DOHH2 (cell line): ENCODE measurements around the gene ZNF641.

Source experiments
- H3F3A ChIP-seq: fragments of 200-600 bp; sonication (generic), shearing (Covaris generic); 2 replicates; pipeline ENCODE4 v1.6.0; 2016; ENCODE audit warnings: antibody characterized with exemption, mild to moderate bottlenecking; ENCODE audit not compliant: control insufficient read depth, insufficient read depth
- H3K27ac ChIP-seq: fragments of 200-600 bp; sonication (generic); 2 replicates; pipeline ENCODE4 v1.5.1; 2014; ENCODE audit warnings: low read depth, mild to moderate bottlenecking, low read length, moderate library complexity
- H3K27me3 ChIP-seq: fragments of 200-600 bp; sonication (generic); 2 replicates; pipeline ENCODE4 v1.6.1; 2014; ENCODE audit warnings: mild to moderate bottlenecking, low read length, mixed read lengths; ENCODE audit not compliant: control insufficient read depth
- H3K36me3 ChIP-seq: fragments of 200-600 bp; sonication (generic); 2 replicates; pipeline ENCODE4 v1.6.1; 2014; ENCODE audit warnings: mild to moderate bottlenecking, low read length, moderate library complexity, mixed read lengths; ENCODE audit not compliant: control insufficient read depth
- H3K4me1 ChIP-seq: fragments of 200-600 bp; sonication (generic); 2 replicates; pipeline ENCODE4 v1.6.1; 2014; ENCODE audit warnings: mild to moderate bottlenecking, low read length, mixed read lengths; ENCODE audit not compliant: control insufficient read depth
- H3K4me2 ChIP-seq: fragments of 200-600 bp; sonication (generic); 2 replicates; pipeline ENCODE4 v1.6.0; 2014; ENCODE audit warnings: mild to moderate bottlenecking, low read length, moderate library complexity
- H3K4me3 ChIP-seq: fragments of 200-600 bp; sonication (generic); 2 replicates; pipeline ENCODE4 v1.5.1; 2014; ENCODE audit warnings: mild to moderate bottlenecking, low read length, mixed read lengths
- H3K79me2 ChIP-seq: fragments of 200-600 bp; sonication (generic); 2 replicates; pipeline ENCODE4 v1.6.1; 2014; ENCODE audit warnings: mild to moderate bottlenecking, low read length, mixed read lengths; ENCODE audit not compliant: control insufficient read depth
- H3K9me2 ChIP-seq: fragments of 200-600 bp; sonication (generic); replicated peaks from 2 replicates; pipeline ENCODE4 v1.6.1; 2014; ENCODE audit warnings: mild to moderate bottlenecking, low read length, mixed read lengths; ENCODE audit not compliant: control insufficient read depth
- H3K9me3 ChIP-seq: fragments of 200-600 bp; sonication (generic); 2 replicates; pipeline ENCODE4 v1.6.1; 2014; ENCODE audit warnings: antibody characterized with exemption, low read length, mixed read lengths; ENCODE audit not compliant: control insufficient read depth, insufficient read depth
- H4K20me1 ChIP-seq: fragments of 200-600 bp; sonication (generic); 2 replicates; pipeline ENCODE4 v1.6.0; 2014; ENCODE audit warnings: low read depth, mild to moderate bottlenecking, antibody characterized with exemption, low read length, moderate library complexity; ENCODE audit not compliant: control insufficient read depth, insufficient read depth
- CTCF ChIP-seq: fragments of 200-600 bp; sonication (generic); IDR thresholded peaks from one replicate; pipeline ENCODE4 v1.5.1; 2014; ENCODE audit warnings: antibody characterized with exemption, mild to moderate bottlenecking, low read depth, low read length; ENCODE audit not compliant: poor library complexity, severe bottlenecking
- EZH2phosphoT487 ChIP-seq: fragments of 200-600 bp; sonication (generic); IDR thresholded peaks from 2 replicates; pipeline ENCODE4 v1.6.1; 2017; ENCODE audit warnings: borderline replicate concordance, mild to moderate bottlenecking, antibody characterized with exemption, low read length, moderate library complexity, mixed read lengths

ZNF641 gene

GRCh38 chr12:48388460-48388859 lies 37.7 kb upstream of the ZNF641 start:
- Histone ChIP-seq H3K36me3 (no peaks in the 10 kb centered on the region), H3K4me1 (no peaks in the 10 kb centered on the region), H3K27ac (no peak overlapping the region), H3K9me2 (no peaks in the 10 kb centered on the region), H3K79me2 (no peaks in the 10 kb centered on the region), H3K4me3 (no peak overlapping the region), H3K27me3 (peaks cover 12% of the 10 kb centered on the region), H3K9me3 (no peaks in the 10 kb centered on the region), H4K20me1 (no peaks in the 10 kb centered on the region), H3K4me2 (no peak overlapping the region), H3F3A (no peaks in the 10 kb centered on the region)
- TF ChIP-seq CTCF: no peak
- no peak for TF ChIP-seq EZH2phosphoT487

GRCh38 chr12:48380596-48380995 lies 29.9 kb upstream of the ZNF641 start:
- Histone ChIP-seq H4K20me1 (no peaks in the 10 kb centered on the region), H3K4me3 (no peak overlapping the region), H3K4me1 (no peaks in the 10 kb centered on the region), H3K79me2 (no peaks in the 10 kb centered on the region), H3K4me2 (no peak overlapping the region), H3K27ac (no peak overlapping the region), H3F3A (no peaks in the 10 kb centered on the region), H3K9me2 (no peaks in the 10 kb centered on the region), H3K36me3 (no peaks in the 10 kb centered on the region), H3K9me3 (no peaks in the 10 kb centered on the region), H3K27me3 (no peaks in the 10 kb centered on the region)
- no peak for TF ChIP-seq CTCF
- no peak for TF ChIP-seq EZH2phosphoT487

GRCh38 chr12:48379794-48380193 lies 29.1 kb upstream of the ZNF641 start:
- no peaks in the 10 kb centered on the region for H3F3A ChIP-seq
- no peak overlapping the region for H3K4me2 ChIP-seq
- H4K20me1 ChIP-seq: no peaks in the 10 kb centered on the region
- no peak for TF ChIP-seq EZH2phosphoT487
- TF ChIP-seq CTCF: no peak
- H3K4me1 ChIP-seq: no peaks in the 10 kb centered on the region
- H3K9me3 ChIP-seq: no peaks in the 10 kb centered on the region
- no peak overlapping the region for H3K27ac ChIP-seq
- H3K9me2 ChIP-seq: no peaks in the 10 kb centered on the region
- H3K4me3 ChIP-seq: no peak overlapping the region
- H3K36me3 ChIP-seq: no peaks in the 10 kb centered on the region
- no peaks in the 10 kb centered on the region for H3K27me3 ChIP-seq
- H3K79me2 ChIP-seq: no peaks in the 10 kb centered on the region

- H3K9me2 ChIP-seq: no peaks in the 10 kb centered on the region
- no peaks in the 10 kb centered on the region for H3K79me2 ChIP-seq
- H3F3A ChIP-seq: no peaks in the 10 kb centered on the region
- H3K4me1 ChIP-seq: no peaks in the 10 kb centered on the region
- H3K9me3 ChIP-seq: no peaks in the 10 kb centered on the region
- H4K20me1 ChIP-seq: no peaks in the 10 kb centered on the region
- TF ChIP-seq EZH2phosphoT487 (no peak), CTCF (no peak)
- H3K4me3 ChIP-seq: no peak overlapping the region
- no peaks in the 10 kb centered on the region for H3K27me3 ChIP-seq
- no peak overlapping the region for H3K4me2 ChIP-seq
- H3K27ac ChIP-seq: no peak overlapping the region
- no peaks in the 10 kb centered on the region for H3K36me3 ChIP-seq
Measured at GRCh38 chr12:48377646-48378045, 26.9 kb upstream of the ZNF641 start.
